SJSA1 (cell line): ENCODE measurements around the gene FOLR2. TPM values are rescaled to one million over a fixed set of nuclear protein-coding genes. Genes with fewer than 3 reads are reported as not detected.

Source experiments
- DNase-seq, 2 experiments: peaks; one replicate each; pipeline ENCODE4 v3.0.0-alpha.2; 2015 to 2020; ENCODE audit warnings: low spot score in 2 of 2, low read depth in 1 of 2
- H3K27ac ChIP-seq: fragments of 250-450 bp; sonication (Bioruptor Pico); 2 replicates; pipeline ENCODE4 v1.5.1; 2020; ENCODE audit warnings: mild to moderate bottlenecking, moderate library complexity
- H3K27me3 ChIP-seq: fragments of 250-450 bp; sonication (Bioruptor Pico); replicated peaks from 2 replicates; pipeline ENCODE4 v1.5.1; 2020; ENCODE audit warnings: mild to moderate bottlenecking, moderate library complexity
- H3K36me3 ChIP-seq: fragments of 250-450 bp; sonication (Bioruptor Pico); 2 replicates; pipeline ENCODE4 v1.5.1; 2020; ENCODE audit warnings: mild to moderate bottlenecking
- H3K4me1 ChIP-seq: fragments of 250-450 bp; sonication (Bioruptor Pico); replicated peaks from 2 replicates; pipeline ENCODE4 v1.6.1; 2021; ENCODE audit warnings: mild to moderate bottlenecking
- H3K4me3 ChIP-seq: fragments of 250-450 bp; sonication (Bioruptor Pico); 2 replicates; pipeline ENCODE4 v1.5.1; 2020; ENCODE audit warnings: mild to moderate bottlenecking
- H3K9me3 ChIP-seq: fragments of 250-450 bp; sonication (Bioruptor Pico); replicated peaks from 2 replicates; pipeline ENCODE4 v1.5.1; 2020; ENCODE audit warnings: mild to moderate bottlenecking
- total RNA-seq: library from RNA; depleted of rRNA; stranded (reverse); fragments of >200 nt; shearing (Covaris generic); gene quantifications from 2 replicates; pipeline ENCODE4 v1.2.3, GENCODE V29; 2014

Gene FOLR2
- total RNA-seq, 1 experiment from 2014 or later = not detected

GRCh38 chr11:72229925-72230763 lies 13.6 kb downstream of the FOLR2 start:
- no peak overlapping the region for H3K27ac ChIP-seq
- H3K27me3 ChIP-seq = no peaks in the 10 kb centered on the region
- H3K9me3 ChIP-seq = no peaks in the 10 kb centered on the region
- H3K4me1 ChIP-seq = no peaks in the 10 kb centered on the region; the same call in 1 of the 2 replicates
- no peak for DNase-seq
- H3K4me3 ChIP-seq = no peak overlapping the region
- H3K36me3 ChIP-seq = peaks cover 37% of the 10 kb centered on the region

- Histone ChIP-seq H3K9me3 (no peaks in the 10 kb centered on the region), H3K4me1 (no peaks in the 10 kb centered on the region), H3K36me3 (peaks cover 37% of the 10 kb centered on the region), H3K27ac (no peak overlapping the region), H3K4me3 (no peak overlapping the region), H3K27me3 (no peaks in the 10 kb centered on the region)
- DNase-seq = no peak
Observed at GRCh38 chr11:72230764-72231365, 14.3 kb downstream of the FOLR2 start.

GRCh38 chr11:72231396-72232259 lies 15.0 kb downstream of the FOLR2 start:
- no peaks in the 10 kb centered on the region for H3K4me1 ChIP-seq
- H3K4me3 ChIP-seq = no peak overlapping the region
- H3K27me3 ChIP-seq = no peaks in the 10 kb centered on the region
- H3K9me3 ChIP-seq = no peaks in the 10 kb centered on the region
- no peak for DNase-seq
- H3K36me3 ChIP-seq = peaks cover 37% of the 10 kb centered on the region
- H3K27ac ChIP-seq = no peak overlapping the region

- no peaks in the 10 kb centered on the region for H3K4me1 ChIP-seq
- no peak overlapping the region for H3K27ac ChIP-seq
- H3K4me3 ChIP-seq = no peak overlapping the region
- no peaks in the 10 kb centered on the region for H3K9me3 ChIP-seq
- no peak for DNase-seq
- H3K27me3 ChIP-seq = no peaks in the 10 kb centered on the region
- peaks cover 41% of the 10 kb centered on the region for H3K36me3 ChIP-seq
Observed at GRCh38 chr11:72232260-72233055, 15.9 kb downstream of the FOLR2 start.

- H3K9me3 ChIP-seq = no peaks in the 10 kb centered on the region
- H3K27me3 ChIP-seq = no peaks in the 10 kb centered on the region
- no peak for DNase-seq
- H3K4me3 ChIP-seq = no peak overlapping the region
- no peak overlapping the region for H3K27ac ChIP-seq
- peaks cover 47% of the 10 kb centered on the region for H3K36me3 ChIP-seq
- H3K4me1 ChIP-seq = no peaks in the 10 kb centered on the region
Observed at GRCh38 chr11:72233056-72233772, 16.6 kb downstream of the FOLR2 start.

- no peak overlapping the region for H3K27ac ChIP-seq
- DNase-seq = peak in 1 of 2 experiments; percentile 19
Observed at GRCh38 chr11:72233773-72234513, 17.3 kb downstream of the FOLR2 start.

GRCh38 chr11:72234514-72234830 lies 17.9 kb downstream of the FOLR2 start:
- Histone ChIP-seq H3K27me3 (no peaks in the 10 kb centered on the region), H3K9me3 (no peaks in the 10 kb centered on the region), H3K36me3 (peaks cover 45% of the 10 kb centered on the region), H3K27ac (no peak overlapping the region), H3K4me1 (peaks cover 1% of the 10 kb centered on the region), H3K4me3 (no peak overlapping the region)
- no peak for DNase-seq

More at GRCh38 chr11:72233773-72234513, 17.3 kb downstream of the FOLR2 start:
- no peaks in the 10 kb centered on the region for H3K9me3 ChIP-seq
- no peak overlapping the region for H3K4me3 ChIP-seq
- no peaks in the 10 kb centered on the region for H3K27me3 ChIP-seq
- peaks cover 47% of the 10 kb centered on the region for H3K36me3 ChIP-seq
- H3K4me1 ChIP-seq = no peaks in the 10 kb centered on the region

GRCh38 chr11:72234920-72235319 lies 18.3 kb downstream of the FOLR2 start:
- H3K4me3 ChIP-seq = no peak overlapping the region
- peaks cover 6% of the 10 kb centered on the region for H3K4me1 ChIP-seq
- H3K9me3 ChIP-seq = no peaks in the 10 kb centered on the region
- no peak overlapping the region for H3K27ac ChIP-seq
- H3K36me3 ChIP-seq = peaks cover 41% of the 10 kb centered on the region
- H3K27me3 ChIP-seq = no peaks in the 10 kb centered on the region
- DNase-seq = no peak

GRCh38 chr11:72235351-72236057 lies 18.9 kb downstream of the FOLR2 start:
- no peak overlapping the region for H3K4me3 ChIP-seq
- DNase-seq = no peak
- H3K27me3 ChIP-seq = no peaks in the 10 kb centered on the region
- H3K9me3 ChIP-seq = no peaks in the 10 kb centered on the region
- H3K4me1 ChIP-seq = peaks cover 8% of the 10 kb centered on the region
- H3K27ac ChIP-seq = no peak overlapping the region
- H3K36me3 ChIP-seq = peaks cover 35% of the 10 kb centered on the region

- Histone ChIP-seq H3K4me1 (peaks cover 8% of the 10 kb centered on the region), H3K4me3 (no peak overlapping the region), H3K27ac (no peak overlapping the region), H3K9me3 (no peaks in the 10 kb centered on the region), H3K27me3 (no peaks in the 10 kb centered on the region), H3K36me3 (peaks cover 28% of the 10 kb centered on the region)
- no peak for DNase-seq
Observed at GRCh38 chr11:72236083-72236697, 19.6 kb downstream of the FOLR2 start.

- DNase-seq = no peak
- Histone ChIP-seq H3K27ac (no peak overlapping the region), H3K36me3 (peaks cover 23% of the 10 kb centered on the region), H3K27me3 (no peaks in the 10 kb centered on the region), H3K4me3 (no peak overlapping the region), H3K4me1 (peaks cover 8% of the 10 kb centered on the region), H3K9me3 (no peaks in the 10 kb centered on the region)
Observed at GRCh38 chr11:72236774-72237111, 20.1 kb downstream of the FOLR2 start.
